Loucy (cell line): ENCODE data around the gene KIF20B.

ENCODE experiments used
- EZH2phosphoT487 ChIP-seq: fragments of 200-600 bp; IDR thresholded peaks from 2 replicates; pipeline ENCODE4 v1.6.1; 2018; ENCODE audit warnings: antibody characterized with exemption, mild to moderate bottlenecking, moderate library complexity, borderline replicate concordance
- TF ChIP-seq, protein P1 (sequence below): fragments of 200-600 bp; sonication (generic); conservative IDR thresholded peaks from 2 replicates; pipeline ENCODE4 v1.5.1; 2014; ENCODE audit warnings: mild to moderate bottlenecking, antibody characterized with exemption, low read length

DNA sequence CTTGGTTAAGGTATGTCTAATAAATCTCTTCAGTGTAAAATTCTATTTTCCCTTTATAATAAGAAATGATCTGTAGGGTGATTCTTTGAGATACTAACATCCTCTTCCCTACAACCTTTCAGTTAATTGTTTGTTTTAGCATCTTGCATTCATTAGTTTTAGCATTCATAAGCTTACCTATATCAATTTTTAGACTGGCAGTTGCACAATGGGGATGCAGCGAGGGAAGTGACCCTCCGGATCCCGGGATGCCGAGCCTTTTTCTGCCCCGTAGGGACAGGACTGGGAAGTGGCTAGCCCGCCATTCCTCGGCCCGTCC lies 508 bp upstream of the KIF20B start:
- TF ChIP-seq, protein P1, sequence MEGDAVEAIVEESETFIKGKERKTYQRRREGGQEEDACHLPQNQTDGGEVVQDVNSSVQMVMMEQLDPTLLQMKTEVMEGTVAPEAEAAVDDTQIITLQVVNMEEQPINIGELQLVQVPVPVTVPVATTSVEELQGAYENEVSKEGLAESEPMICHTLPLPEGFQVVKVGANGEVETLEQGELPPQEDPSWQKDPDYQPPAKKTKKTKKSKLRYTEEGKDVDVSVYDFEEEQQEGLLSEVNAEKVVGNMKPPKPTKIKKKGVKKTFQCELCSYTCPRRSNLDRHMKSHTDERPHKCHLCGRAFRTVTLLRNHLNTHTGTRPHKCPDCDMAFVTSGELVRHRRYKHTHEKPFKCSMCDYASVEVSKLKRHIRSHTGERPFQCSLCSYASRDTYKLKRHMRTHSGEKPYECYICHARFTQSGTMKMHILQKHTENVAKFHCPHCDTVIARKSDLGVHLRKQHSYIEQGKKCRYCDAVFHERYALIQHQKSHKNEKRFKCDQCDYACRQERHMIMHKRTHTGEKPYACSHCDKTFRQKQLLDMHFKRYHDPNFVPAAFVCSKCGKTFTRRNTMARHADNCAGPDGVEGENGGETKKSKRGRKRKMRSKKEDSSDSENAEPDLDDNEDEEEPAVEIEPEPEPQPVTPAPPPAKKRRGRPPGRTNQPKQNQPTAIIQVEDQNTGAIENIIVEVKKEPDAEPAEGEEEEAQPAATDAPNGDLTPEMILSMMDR: no peak
- TF ChIP-seq EZH2phosphoT487: no peak
